Panc1 (cell line): ENCODE data around the gene CCDC15. TPM values are rescaled to one million over a fixed set of nuclear protein-coding genes. Genes with fewer than 3 reads are reported as not detected.

Experiments
- ATAC-seq: fragments of 200-7000 bp; cut with Tn5 transposase; 2 replicates; pipeline ENCODE4 v1.9.1; 2020; ENCODE audit warnings: mild to moderate bottlenecking, moderate library complexity
- BruUV-seq: library from RNA; stranded (reverse); fragments of 400-500 nt; replicated peaks from 2 replicates; lab custom pipeline; 2021; lab: Mats Ljungman, UMichigan
- CTCF ChIA-PET: fragments of 300-600 bp; sonication (Branson Sonifier 250); formaldehyde crosslinking; loops from one replicate; lab custom pipeline; 2022; ENCODE audit warnings: antibody characterized with exemption; lab: Charles Lee
- POLR2A ChIA-PET: fragments of 300-600 bp; sonication (Branson Sonifier 250); formaldehyde crosslinking; loops from one replicate; lab custom pipeline; 2022; ENCODE audit warnings: antibody characterized with exemption; lab: Charles Lee
- DNase-seq: peaks from one replicate; pipeline ENCODE4 v3.0.0-alpha.2; 2010; ENCODE audit warnings: low read depth, low spot score
- H3K27ac ChIP-seq: 2 replicates; pipeline ENCODE4 v1.5.1; 2011; ENCODE audit warnings: mild to moderate bottlenecking, low read length, inconsistent platforms
- H3K27me3 ChIP-seq: fragments of 200-500 bp; sonication (Bioruptor generic); 2 replicates; pipeline ENCODE4 v1.6.0; 2014; ENCODE audit warnings: low read length, inconsistent platforms; ENCODE audit not compliant: control insufficient read depth, insufficient read depth
- H3K36me3 ChIP-seq: fragments of 200-500 bp; sonication (Bioruptor generic); 2 replicates; pipeline ENCODE4 v1.5.1; 2014; ENCODE audit warnings: inconsistent platforms, mild to moderate bottlenecking, low read length, moderate library complexity; ENCODE audit not compliant: control insufficient read depth, insufficient read depth
- H3K4me1 ChIP-seq: 2 replicates; pipeline ENCODE4 v1.5.1; 2011; ENCODE audit warnings: inconsistent platforms, mild to moderate bottlenecking, low read length, moderate library complexity; ENCODE audit not compliant: control insufficient read depth, insufficient read depth
- H3K4me3 ChIP-seq, 2 experiments: 2 replicates each; pipeline ENCODE4 v1.5.1; 2011 to 2012; ENCODE audit warnings: low read depth in 2 of 2, low read length in 2 of 2, mild to moderate bottlenecking in 2 of 2, inconsistent platforms in 1 of 2, moderate library complexity in 1 of 2
- H3K9me3 ChIP-seq: fragments of 200-500 bp; sonication (Bioruptor generic); 2 replicates; pipeline ENCODE4 v1.5.1; 2014; ENCODE audit warnings: low read depth, mild to moderate bottlenecking, inconsistent platforms, low read length, moderate library complexity; ENCODE audit not compliant: control insufficient read depth, insufficient read depth
- CTCF ChIP-seq: fragments of 450-650 bp; IDR thresholded peaks from 2 replicates; pipeline ENCODE4 v1.5.1; 2017; ENCODE audit warnings: mild to moderate bottlenecking
- POLR2AphosphoS5 ChIP-seq: IDR thresholded peaks from 2 replicates; pipeline ENCODE4 v1.6.1; 2012; ENCODE audit warnings: mild to moderate bottlenecking, low read depth, low read length, moderate library complexity
- SIN3A ChIP-seq: IDR thresholded peaks from 2 replicates; pipeline ENCODE4 v1.6.1; 2012; ENCODE audit warnings: low read depth, mild to moderate bottlenecking, low read length, moderate library complexity, borderline replicate concordance; ENCODE audit not compliant: insufficient read depth
- TCF7L2 ChIP-seq: IDR thresholded peaks from 2 replicates; pipeline ENCODE4 v1.6.1; 2011; ENCODE audit warnings: mild to moderate bottlenecking, low read depth, low read length, inconsistent platforms
- in situ Hi-C: cut with HindIII; loops from 2 replicates; pipeline ENCODE4 v1.10.0; 2016; ENCODE audit warnings: low sequenced_read_pairs, low pct_unique_long_range_greater_than_20kb
- intact Hi-C: fragments of 100-400 bp; cut with micrococcal nuclease; formaldehyde crosslinking; loops from one replicate; pipeline ENCODE4 v1.10.0; 2022; ENCODE audit not compliant: unreplicated experiment
- total RNA-seq: library from RNA; stranded (reverse); gene quantifications from one replicate; pipeline ENCODE4 v1.2.1, GENCODE V29; 2021; ENCODE audit not compliant: unreplicated experiment
- TF ChIP-seq, protein P1 (sequence below), 2 experiments: IDR thresholded peaks; 2 replicates each; pipeline ENCODE4 v1.6.1; 2011 to 2012; ENCODE audit warnings: low read depth in 2 of 2, control low read depth in 1 of 2, low read length in 1 of 2, mild to moderate bottlenecking in 1 of 2, moderate library complexity in 1 of 2; ENCODE audit not compliant: insufficient read depth in 1 of 2

The CCDC15 gene
- total RNA-seq, 1 experiment from 2014 or later: 2.8 TPM

DNA sequence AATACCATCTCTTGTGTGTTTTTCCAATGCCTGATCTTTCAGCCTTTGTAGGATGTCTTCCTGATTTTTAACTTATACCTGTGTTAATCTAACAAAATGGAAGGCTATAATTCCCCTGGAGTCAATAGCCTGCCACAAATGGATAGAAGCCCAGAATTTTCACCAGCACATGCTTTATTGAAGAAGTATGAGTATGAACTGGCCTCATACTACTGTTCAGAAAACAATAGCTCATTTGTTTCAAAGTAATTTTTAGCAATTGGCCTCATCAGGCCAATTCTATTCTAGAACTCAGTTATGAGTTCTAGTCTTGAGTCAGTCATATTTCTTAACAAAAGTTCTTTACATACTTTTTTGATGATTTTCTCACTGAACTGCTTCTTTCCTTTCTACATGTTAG is 68.5 kb downstream of the CCDC15 start:
- intact Hi-C loops: no loop called here
- BruUV-seq: no TSS peak
- POLR2A ChIA-PET: no interaction called here

DNA sequence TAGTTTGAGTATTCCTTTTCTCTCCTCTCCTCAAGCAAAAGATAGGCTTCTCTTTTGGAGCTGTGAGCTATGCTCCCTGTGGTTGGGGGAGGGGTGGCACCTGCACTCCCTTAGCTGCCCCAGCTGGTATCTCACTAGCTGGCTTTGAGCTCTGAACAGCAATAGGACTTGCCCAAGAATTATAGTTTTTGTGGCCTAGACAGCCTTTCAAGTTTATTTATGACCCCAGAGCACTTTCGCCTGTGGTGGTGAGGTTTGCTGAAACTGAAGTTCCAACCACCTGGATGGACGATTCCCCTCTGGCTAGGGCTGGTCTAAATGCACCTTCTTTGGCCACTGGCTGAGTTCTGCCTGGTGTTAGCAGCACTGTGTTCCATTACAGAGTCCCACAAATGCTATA is 72.0 kb downstream of the CCDC15 start:
- no peak for ATAC-seq

More for the DNA sequence above, 68.5 kb downstream of the CCDC15 start:
- Histone ChIP-seq H3K27ac (no peak overlapping the region), H3K4me1 (no peaks in the 10 kb centered on the region), H3K27me3 (no peaks in the 10 kb centered on the region), H3K9me3 (no peaks in the 10 kb centered on the region), H3K36me3 (no peaks in the 10 kb centered on the region), H3K4me3 (no peak overlapping the region)
- in situ Hi-C loops: no loop called here
- DNase-seq: no peak
- no peak for ATAC-seq
- TF ChIP-seq CTCF (no peak), POLR2AphosphoS5 (no peak), TCF7L2 (no peak), SIN3A (no peak)
- TF ChIP-seq, protein P1, sequence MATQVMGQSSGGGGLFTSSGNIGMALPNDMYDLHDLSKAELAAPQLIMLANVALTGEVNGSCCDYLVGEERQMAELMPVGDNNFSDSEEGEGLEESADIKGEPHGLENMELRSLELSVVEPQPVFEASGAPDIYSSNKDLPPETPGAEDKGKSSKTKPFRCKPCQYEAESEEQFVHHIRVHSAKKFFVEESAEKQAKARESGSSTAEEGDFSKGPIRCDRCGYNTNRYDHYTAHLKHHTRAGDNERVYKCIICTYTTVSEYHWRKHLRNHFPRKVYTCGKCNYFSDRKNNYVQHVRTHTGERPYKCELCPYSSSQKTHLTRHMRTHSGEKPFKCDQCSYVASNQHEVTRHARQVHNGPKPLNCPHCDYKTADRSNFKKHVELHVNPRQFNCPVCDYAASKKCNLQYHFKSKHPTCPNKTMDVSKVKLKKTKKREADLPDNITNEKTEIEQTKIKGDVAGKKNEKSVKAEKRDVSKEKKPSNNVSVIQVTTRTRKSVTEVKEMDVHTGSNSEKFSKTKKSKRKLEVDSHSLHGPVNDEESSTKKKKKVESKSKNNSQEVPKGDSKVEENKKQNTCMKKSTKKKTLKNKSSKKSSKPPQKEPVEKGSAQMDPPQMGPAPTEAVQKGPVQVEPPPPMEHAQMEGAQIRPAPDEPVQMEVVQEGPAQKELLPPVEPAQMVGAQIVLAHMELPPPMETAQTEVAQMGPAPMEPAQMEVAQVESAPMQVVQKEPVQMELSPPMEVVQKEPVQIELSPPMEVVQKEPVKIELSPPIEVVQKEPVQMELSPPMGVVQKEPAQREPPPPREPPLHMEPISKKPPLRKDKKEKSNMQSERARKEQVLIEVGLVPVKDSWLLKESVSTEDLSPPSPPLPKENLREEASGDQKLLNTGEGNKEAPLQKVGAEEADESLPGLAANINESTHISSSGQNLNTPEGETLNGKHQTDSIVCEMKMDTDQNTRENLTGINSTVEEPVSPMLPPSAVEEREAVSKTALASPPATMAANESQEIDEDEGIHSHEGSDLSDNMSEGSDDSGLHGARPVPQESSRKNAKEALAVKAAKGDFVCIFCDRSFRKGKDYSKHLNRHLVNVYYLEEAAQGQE (IDR thresholded peaks at IDR 0.05; ENCODE audit: insufficient read depth in 1 of 2, low read depth in 2 of 2, low read length in 1 of 2): no peak
- CTCF ChIA-PET: no interaction called here

More for the DNA sequence above, 72.0 kb downstream of the CCDC15 start:
- Histone ChIP-seq H3K36me3 (no peaks in the 10 kb centered on the region), H3K27me3 (no peaks in the 10 kb centered on the region), H3K4me3 (no peak overlapping the region), H3K27ac (no peak overlapping the region), H3K9me3 (no peaks in the 10 kb centered on the region), H3K4me1 (no peaks in the 10 kb centered on the region)
- intact Hi-C loops: no loop called here
- CTCF ChIA-PET: no interaction called here
- POLR2A ChIA-PET: interaction anchor here (0.6 kb wide), 2 partner anchors 38 to 253 kb away, joined by 3 to 18 read pairs; no protein-coding TSS in a partner anchor
- no TSS peak for BruUV-seq
- no peak for DNase-seq
- no peak for TF ChIP-seq POLR2AphosphoS5
- no peak for TF ChIP-seq TCF7L2
- TF ChIP-seq CTCF: no peak
- TF ChIP-seq, protein P1 (IDR thresholded peaks at IDR 0.05; ENCODE audit: insufficient read depth in 1 of 2, low read depth in 2 of 2, low read length in 1 of 2): no peak
- TF ChIP-seq SIN3A: no peak
- in situ Hi-C loops: no loop called here
